GM19193 (cell line): ENCODE measurements around the gene SMIM20.

Source experiments
- POLR2A ChIP-seq: IDR thresholded peaks from 4 replicates; pipeline ENCODE4 v1.6.1; 2011; ENCODE audit not compliant: insufficient read depth, insufficient read length; ENCODE audit errors: extremely low read depth

Gene SMIM20

GRCh38 chr4:25913056-25913850 is 767 bp upstream of the SMIM20 start:
- no peak for TF ChIP-seq POLR2A

GRCh38 chr4:25914670-25915352 is 791 bp downstream of the SMIM20 start:
- TF ChIP-seq POLR2A: no peak

GRCh38 chr4:25915353-25915705 is 1.3 kb downstream of the SMIM20 start:
- no peak for TF ChIP-seq POLR2A

GRCh38 chr4:25916870-25917269 is 2.9 kb downstream of the SMIM20 start:
- no peak for TF ChIP-seq POLR2A

GRCh38 chr4:25919676-25920075 is 5.7 kb downstream of the SMIM20 start:
- no peak for TF ChIP-seq POLR2A

- no peak for TF ChIP-seq POLR2A
Measured at GRCh38 chr4:25921922-25922321, 7.9 kb downstream of the SMIM20 start.

- TF ChIP-seq POLR2A: no peak
Measured at GRCh38 chr4:25922812-25923369, 8.9 kb downstream of the SMIM20 start.

GRCh38 chr4:25923745-25924144 is 9.7 kb downstream of the SMIM20 start:
- no peak for TF ChIP-seq POLR2A

GRCh38 chr4:25925486-25926201 is 11.6 kb downstream of the SMIM20 start:
- no peak for TF ChIP-seq POLR2A

GRCh38 chr4:25926462-25926861 is 12.4 kb downstream of the SMIM20 start:
- TF ChIP-seq POLR2A: no peak

- no peak for TF ChIP-seq POLR2A
Measured at GRCh38 chr4:25927361-25928195, 13.6 kb downstream of the SMIM20 start.

- no peak for TF ChIP-seq POLR2A
Measured at GRCh38 chr4:25928379-25929297, 14.6 kb downstream of the SMIM20 start.

- no peak for TF ChIP-seq POLR2A
Measured at GRCh38 chr4:25929298-25929686, 15.3 kb downstream of the SMIM20 start.
